HAP-1 (cell line): ENCODE measurements around the gene BMF.
"Not testable (repeated sequence)": the region's sequence is repeated elsewhere in the genome, so short reads cannot be mapped to it uniquely, and the experiment has no call there.

Experiments used
- DNase-seq, 2 experiments: peaks; one replicate each; pipeline ENCODE4 v3.0.0-alpha.2; 2016 to 2020; ENCODE audit warnings: low spot score in 2 of 2
- H3K27me3 ChIP-seq: fragments of 250-450 bp; sonication (Bioruptor Pico); 2 replicates; pipeline ENCODE4 v1.5.1; 2020; ENCODE audit warnings: low read depth, mild to moderate bottlenecking, moderate library complexity
- H3K36me3 ChIP-seq: fragments of 250-450 bp; sonication (Bioruptor Pico); replicated peaks from 2 replicates; pipeline ENCODE4 v1.5.1; 2020; ENCODE audit warnings: mild to moderate bottlenecking
- H3K4me1 ChIP-seq: fragments of 250-450 bp; sonication (Bioruptor Pico); 2 replicates; pipeline ENCODE4 v1.5.1; 2020; ENCODE audit warnings: mild to moderate bottlenecking
- H3K4me3 ChIP-seq: fragments of 250-450 bp; sonication (Bioruptor Pico); 2 replicates; pipeline ENCODE4 v1.5.1; 2020; ENCODE audit warnings: mild to moderate bottlenecking, moderate library complexity
- H3K9me3 ChIP-seq: fragments of 250-450 bp; sonication (Bioruptor Pico); 2 replicates; pipeline ENCODE4 v1.5.1; 2020; ENCODE audit warnings: mild to moderate bottlenecking, moderate library complexity
- in situ Hi-C: fragments of 300-500 bp; cut with MboI; formaldehyde crosslinking; loops from 3 replicates; pipeline ENCODE4 v1.14.3; 2020; ENCODE audit warnings: low sequenced_read_pairs, inconsistent platforms, mixed read lengths

Gene BMF

GRCh38 chr15:40080847-40081246 lies 27.8 kb downstream of the BMF start:
- H3K27me3 ChIP-seq: no peaks in the 10 kb centered on the region
- DNase-seq: no peak
- in situ Hi-C loops: no loop called here
- no peak overlapping the region for H3K4me3 ChIP-seq
- H3K36me3 ChIP-seq: no peaks in the 10 kb centered on the region
- peaks cover 33% of the 10 kb centered on the region for H3K4me1 ChIP-seq
- no peaks in the 10 kb centered on the region for H3K9me3 ChIP-seq

GRCh38 chr15:40080104-40080503 lies 28.6 kb downstream of the BMF start:
- Histone ChIP-seq H3K4me1 (peaks cover 33% of the 10 kb centered on the region), H3K27me3 (no peaks in the 10 kb centered on the region), H3K9me3 (no peaks in the 10 kb centered on the region), H3K4me3 (no peak overlapping the region), H3K36me3 (no peaks in the 10 kb centered on the region)
- in situ Hi-C loops: no loop called here
- DNase-seq: no peak

- peaks cover 33% of the 10 kb centered on the region for H3K4me1 ChIP-seq
These were observed 29.2 kb downstream of the BMF start for GRCh38 chr15:40079456-40079855.

GRCh38 chr15:40075298-40076044 lies 33.2 kb downstream of the BMF start:
- Histone ChIP-seq H3K9me3 (no peaks in the 10 kb centered on the region), H3K4me3 (no peak overlapping the region), H3K4me1 (peaks cover 15% of the 10 kb centered on the region), H3K36me3 (no peaks in the 10 kb centered on the region), H3K27me3 (no peaks in the 10 kb centered on the region)
- in situ Hi-C loops: no loop called here
- no peak for DNase-seq

More at GRCh38 chr15:40079456-40079855, 29.2 kb downstream of the BMF start:
- in situ Hi-C loops: no loop called here
- H3K36me3 ChIP-seq: no peaks in the 10 kb centered on the region
- no peak overlapping the region for H3K4me3 ChIP-seq
- no peaks in the 10 kb centered on the region for H3K27me3 ChIP-seq
- no peaks in the 10 kb centered on the region for H3K9me3 ChIP-seq
- no peak for DNase-seq

- H3K27me3 ChIP-seq, in situ Hi-C loops, DNase-seq, H3K36me3 ChIP-seq, H3K9me3 ChIP-seq, H3K4me3 ChIP-seq: not testable (repeated sequence)
- peaks cover 13% of the 10 kb centered on the region for H3K4me1 ChIP-seq
These were observed 34.0 kb downstream of the BMF start for GRCh38 chr15:40074656-40075055.

GRCh38 chr15:40073716-40074490 lies 34.8 kb downstream of the BMF start:
- H3K36me3 ChIP-seq, H3K4me3 ChIP-seq, DNase-seq, H3K4me1 ChIP-seq, H3K27me3 ChIP-seq, H3K9me3 ChIP-seq, in situ Hi-C loops: not testable (repeated sequence)

- Histone ChIP-seq H3K4me3 (no peak overlapping the region), H3K27me3 (no peaks in the 10 kb centered on the region), H3K36me3 (no peaks in the 10 kb centered on the region), H3K9me3 (no peaks in the 10 kb centered on the region), H3K4me1 (no peaks in the 10 kb centered on the region)
- no peak for DNase-seq
- in situ Hi-C loops: no loop called here
These were observed 36.3 kb downstream of the BMF start for GRCh38 chr15:40072216-40072990.

GRCh38 chr15:40070608-40071218 lies 38.0 kb downstream of the BMF start:
- no peaks in the 10 kb centered on the region for H3K9me3 ChIP-seq
- no peaks in the 10 kb centered on the region for H3K36me3 ChIP-seq
- no peaks in the 10 kb centered on the region for H3K27me3 ChIP-seq
- no peak for DNase-seq
- H3K4me3 ChIP-seq: no peak overlapping the region
- in situ Hi-C loops: no loop called here
- H3K4me1 ChIP-seq: no peaks in the 10 kb centered on the region

- DNase-seq: no peak
- no peaks in the 10 kb centered on the region for H3K36me3 ChIP-seq
- H3K27me3 ChIP-seq: no peaks in the 10 kb centered on the region
- H3K9me3 ChIP-seq: no peaks in the 10 kb centered on the region
- no peak overlapping the region for H3K4me3 ChIP-seq
- in situ Hi-C loops: no loop called here
- no peaks in the 10 kb centered on the region for H3K4me1 ChIP-seq
These were observed 38.5 kb downstream of the BMF start for GRCh38 chr15:40070166-40070557.

GRCh38 chr15:40069178-40070165 lies 39.2 kb downstream of the BMF start:
- Histone ChIP-seq H3K4me3 (no peak overlapping the region), H3K27me3 (no peaks in the 10 kb centered on the region), H3K4me1 (no peaks in the 10 kb centered on the region; the same call in 1 of the 2 replicates), H3K9me3 (no peaks in the 10 kb centered on the region), H3K36me3 (no peaks in the 10 kb centered on the region)
- DNase-seq: no peak
- in situ Hi-C loops: loop anchor here (10.0 kb wide), 1 partner anchor 65 kb away; no protein-coding TSS in a partner anchor

GRCh38 chr15:40067921-40068624 lies 40.6 kb downstream of the BMF start:
- Histone ChIP-seq H3K9me3 (no peaks in the 10 kb centered on the region), H3K36me3 (no peaks in the 10 kb centered on the region), H3K4me3 (no peak overlapping the region), H3K4me1 (peaks cover 7% of the 10 kb centered on the region), H3K27me3 (no peaks in the 10 kb centered on the region)
- DNase-seq: no peak
- in situ Hi-C loops: loop anchor here (10.0 kb wide), 1 partner anchor 63 kb away; no protein-coding TSS in a partner anchor

GRCh38 chr15:40066589-40066988 lies 42.1 kb downstream of the BMF start:
- Histone ChIP-seq H3K36me3 (no peaks in the 10 kb centered on the region), H3K4me3 (no peak overlapping the region), H3K4me1 (peaks cover 7% of the 10 kb centered on the region), H3K27me3 (no peaks in the 10 kb centered on the region), H3K9me3 (0 out of 2 replicates have a peak, but pooled peaks cover 2% of the 10 kb centered on the region)
- DNase-seq: no peak
- in situ Hi-C loops: loop anchor here (10.0 kb wide), 1 partner anchor 62 kb away; no protein-coding TSS in a partner anchor
